Prostate gland (tissue), 2 donors: Measurements from ENCODE around the gene CD3E. TPM values are rescaled to one million over a fixed set of nuclear protein-coding genes. Genes with fewer than 3 reads are reported as not detected.

ENCODE experiments used
- DNase-seq: peaks from one replicate; pipeline ENCODE4 v3.0.0-alpha.2; 2019; ENCODE audit warnings: low spot score
- H3K27ac ChIP-seq, 2 donors: fragments of 200-600 bp; sonication (generic); 2 replicates each; pipeline ENCODE4 v1.5.1; 2017 to 2019
- H3K27me3 ChIP-seq: fragments of 200-600 bp; sonication (generic); replicated peaks from 2 replicates; pipeline ENCODE4 v1.5.1; 2019; ENCODE audit not compliant: insufficient read depth
- H3K36me3 ChIP-seq, 2 donors: fragments of 200-600 bp; sonication (generic); 1 replicate in 1 of 2; 2 replicates in 1 of 2; pipeline versions ENCODE4 v1.5.1 to v1.8.1; 2017 to 2019
- H3K4me1 ChIP-seq: fragments of 200-600 bp; sonication (generic); replicated peaks from 2 replicates; pipeline ENCODE4 v1.5.1; 2019
- H3K4me3 ChIP-seq, 2 donors: fragments of 200-600 bp; sonication (generic); 2 replicates each; pipeline ENCODE4 v1.5.1; 2017 to 2019
- H3K9me3 ChIP-seq: fragments of 200-600 bp; sonication (generic); 2 replicates; pipeline ENCODE4 v1.5.1; 2017
- POLR2A ChIP-seq: fragments of 450-650 bp; IDR thresholded peaks from one replicate; pipeline ENCODE4 v1.6.1; 2016; ENCODE audit warnings: antibody characterized with exemption, mild to moderate bottlenecking
- POLR2AphosphoS5 ChIP-seq: sonication (generic); formaldehyde crosslinking; IDR thresholded peaks from one replicate; pipeline ENCODE4 v1.6.1; 2017; ENCODE audit warnings: antibody characterized with exemption
- WGBS: methylation state at CpG from one replicate; pipeline ENCODE4 v1.1.5; 2018; 5-methylcytosine and 5-hydroxymethylcytosine counted together
- intact Hi-C: fragments of 100-400 bp; cut with DNase I; formaldehyde crosslinking; loops from one replicate; pipeline ENCODE4 v1.14.2; 2022
- total RNA-seq, 2 donors: library from RNA; depleted of rRNA; stranded (reverse); fragments of >200 nt; gene quantifications; one replicate each; pipeline ENCODE4 v1.1.0, GENCODE V29; 2016
- TF ChIP-seq, protein P1 (sequence below), 4 experiments: fragments of 200-600 bp in 2 of 4; fragments of 450-650 bp in 2 of 4; sonication (generic) in 2 of 4; IDR thresholded peaks; 1 replicate in 3 of 4; 2 replicates in 1 of 4; pipeline ENCODE4 v1.5.1; 2016 to 2019; ENCODE audit warnings: antibody characterized with exemption in 4 of 4, mild to moderate bottlenecking in 2 of 4, moderate library complexity in 2 of 4

CD3E gene
- total RNA-seq, 2 donors from 2014 or later: 2.8 to 4.6 TPM

- Histone ChIP-seq H3K27me3 (no peaks in the 10 kb centered on the region), H3K4me3 (no peak overlapping the region), H3K9me3 (no peaks in the 10 kb centered on the region), H3K4me1 (no peaks in the 10 kb centered on the region), H3K36me3 (no peaks in the 10 kb centered on the region), H3K27ac (no peak overlapping the region)
- intact Hi-C loops: no loop called here
- TF ChIP-seq POLR2AphosphoS5 (no peak), POLR2A (no peak)
- TF ChIP-seq, protein P1, sequence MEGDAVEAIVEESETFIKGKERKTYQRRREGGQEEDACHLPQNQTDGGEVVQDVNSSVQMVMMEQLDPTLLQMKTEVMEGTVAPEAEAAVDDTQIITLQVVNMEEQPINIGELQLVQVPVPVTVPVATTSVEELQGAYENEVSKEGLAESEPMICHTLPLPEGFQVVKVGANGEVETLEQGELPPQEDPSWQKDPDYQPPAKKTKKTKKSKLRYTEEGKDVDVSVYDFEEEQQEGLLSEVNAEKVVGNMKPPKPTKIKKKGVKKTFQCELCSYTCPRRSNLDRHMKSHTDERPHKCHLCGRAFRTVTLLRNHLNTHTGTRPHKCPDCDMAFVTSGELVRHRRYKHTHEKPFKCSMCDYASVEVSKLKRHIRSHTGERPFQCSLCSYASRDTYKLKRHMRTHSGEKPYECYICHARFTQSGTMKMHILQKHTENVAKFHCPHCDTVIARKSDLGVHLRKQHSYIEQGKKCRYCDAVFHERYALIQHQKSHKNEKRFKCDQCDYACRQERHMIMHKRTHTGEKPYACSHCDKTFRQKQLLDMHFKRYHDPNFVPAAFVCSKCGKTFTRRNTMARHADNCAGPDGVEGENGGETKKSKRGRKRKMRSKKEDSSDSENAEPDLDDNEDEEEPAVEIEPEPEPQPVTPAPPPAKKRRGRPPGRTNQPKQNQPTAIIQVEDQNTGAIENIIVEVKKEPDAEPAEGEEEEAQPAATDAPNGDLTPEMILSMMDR (IDR thresholded peaks at IDR 0.05): no peak
- WGBS: 82% methylated on average over 5 of the region's 5 CpGs
- DNase-seq: no peak
Observed at GRCh38 chr11:118295199-118295598, 9.3 kb upstream of the CD3E start.

DNA sequence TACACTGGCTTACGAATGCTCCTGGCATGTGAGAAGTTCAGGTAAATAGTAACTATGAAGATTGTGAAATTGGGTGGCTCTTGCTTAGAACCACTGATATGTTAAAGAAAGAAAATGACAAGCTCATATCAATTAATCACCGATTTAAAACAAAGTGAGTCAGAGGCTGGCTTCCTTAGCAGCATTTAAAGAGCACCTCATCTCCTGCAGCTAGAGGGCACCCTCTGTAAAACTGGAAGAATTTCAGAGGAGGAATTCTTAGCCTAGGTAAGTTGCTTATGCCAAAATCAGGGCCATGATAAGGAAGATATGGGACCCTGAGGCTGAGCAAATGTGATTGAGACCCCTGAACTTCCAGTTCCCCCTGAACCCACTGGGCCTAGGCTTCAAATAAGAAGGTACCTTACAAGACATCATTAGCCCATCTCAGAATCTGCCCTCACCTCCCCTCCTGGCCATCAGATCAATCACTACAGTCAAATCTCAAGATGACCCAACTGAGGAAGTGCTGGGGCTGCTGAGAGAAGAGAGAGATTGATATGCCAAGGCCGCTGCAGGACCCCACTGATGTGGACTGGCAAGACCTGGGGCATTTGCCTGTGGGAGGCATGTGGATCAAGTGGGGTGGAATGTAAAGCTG is 8.6 kb upstream of the CD3E start:
- H3K27me3 ChIP-seq: no peaks in the 10 kb centered on the region
- 60% methylated on average over 3 of the region's 3 CpGs for WGBS
- peak; percentile 28 for DNase-seq
- no peaks in the 10 kb centered on the region for H3K4me1 ChIP-seq
- no peak overlapping the region for H3K4me3 ChIP-seq
- intact Hi-C loops: no loop called here
- TF ChIP-seq POLR2AphosphoS5: no peak
- TF ChIP-seq, protein P1 (IDR thresholded peaks at IDR 0.05): peak; percentile 21 to 61 (median 54)
- no peaks in the 10 kb centered on the region for H3K36me3 ChIP-seq
- H3K27ac ChIP-seq: no peak overlapping the region
- no peaks in the 10 kb centered on the region for H3K9me3 ChIP-seq

- no peaks in the 10 kb centered on the region for H3K36me3 ChIP-seq
- H3K4me3 ChIP-seq: no peak overlapping the region
- H3K4me1 ChIP-seq: no peaks in the 10 kb centered on the region
- TF ChIP-seq POLR2AphosphoS5 (no peak), POLR2A (no peak)
- TF ChIP-seq, protein P1 (IDR thresholded peaks at IDR 0.05): no peak
- no peak for DNase-seq
- 62% methylated on average over 8 of the region's 8 CpGs for WGBS
- no peaks in the 10 kb centered on the region for H3K27me3 ChIP-seq
- intact Hi-C loops: no loop called here
- no peaks in the 10 kb centered on the region for H3K9me3 ChIP-seq
- no peak overlapping the region for H3K27ac ChIP-seq
Observed at GRCh38 chr11:118301600-118302195, 2.8 kb upstream of the CD3E start.

DNA sequence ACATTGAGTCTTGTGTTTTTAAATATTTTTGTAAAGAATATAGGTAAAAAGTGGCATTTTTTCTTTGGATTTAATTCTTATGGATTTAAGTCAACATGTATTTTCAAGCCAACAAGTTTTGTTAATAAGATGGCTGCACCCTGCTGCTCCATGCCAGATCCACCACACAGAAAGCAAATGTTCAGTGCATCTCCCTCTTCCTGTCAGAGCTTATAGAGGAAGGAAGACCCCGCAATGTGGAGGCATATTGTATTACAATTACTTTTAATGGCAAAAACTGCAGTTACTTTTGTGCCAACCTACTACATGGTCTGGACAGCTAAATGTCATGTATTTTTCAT is 333 bp upstream of the CD3E start:
- Histone ChIP-seq H3K4me3 (no peak overlapping the region), H3K9me3 (no peaks in the 10 kb centered on the region), H3K27ac (no peak overlapping the region), H3K36me3 (no peaks in the 10 kb centered on the region), H3K4me1 (no peaks in the 10 kb centered on the region), H3K27me3 (no peaks in the 10 kb centered on the region)
- WGBS: 86% methylated on average over 1 of the region's 1 CpG
- TF ChIP-seq, protein P1 (IDR thresholded peaks at IDR 0.05): no peak
- TF ChIP-seq POLR2AphosphoS5 (no peak), POLR2A (no peak)
- intact Hi-C loops: no loop called here
- DNase-seq: no peak

DNA sequence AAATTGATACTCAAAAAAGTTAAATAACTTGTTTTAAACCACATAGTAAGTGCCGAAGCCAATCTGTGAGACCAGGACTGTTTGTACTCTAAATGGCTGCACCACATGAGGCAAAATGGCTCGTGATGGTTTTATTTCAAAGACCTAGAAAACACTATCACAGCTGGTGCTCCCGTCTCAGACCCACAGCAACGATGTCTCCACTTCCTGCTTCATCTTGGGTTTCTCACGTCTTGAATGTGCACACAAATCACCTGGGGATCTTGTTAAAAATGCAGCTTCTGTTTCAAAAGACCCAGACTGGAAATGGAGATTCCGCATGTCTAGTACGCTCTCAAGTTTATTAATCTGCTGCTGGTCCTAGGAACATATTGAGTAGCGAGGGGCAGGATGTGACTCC is 1.2 kb downstream of the CD3E start:
- Histone ChIP-seq H3K36me3 (no peaks in the 10 kb centered on the region), H3K4me3 (no peak overlapping the region), H3K27ac (no peak overlapping the region), H3K27me3 (no peaks in the 10 kb centered on the region), H3K9me3 (no peaks in the 10 kb centered on the region), H3K4me1 (no peaks in the 10 kb centered on the region)
- no peak for TF ChIP-seq POLR2AphosphoS5
- DNase-seq: no peak
- WGBS: 68% methylated on average over 8 of the region's 8 CpGs
- intact Hi-C loops: no loop called here
